NCI-H1930 (cell line): ENCODE data around the gene GLCE.

ENCODE experiments used
- DNase-seq, 2 experiments: peaks; one replicate each; lab custom pipeline; 2025; lab: John Stamatoyannopoulos, UW

GLCE gene

GRCh38 chr15:69206079-69206478, 45.6 kb downstream of the GLCE start:
- no peak for DNase-seq

GRCh38 chr15:69209661-69210060, 49.2 kb downstream of the GLCE start:
- DNase-seq: no peak

GRCh38 chr15:69210574-69210973, 50.1 kb downstream of the GLCE start:
- DNase-seq: no peak

- DNase-seq: no peak
Observed at GRCh38 chr15:69213786-69214185, 53.4 kb downstream of the GLCE start.

- DNase-seq: no peak
Observed at GRCh38 chr15:69215314-69216035, 55.0 kb downstream of the GLCE start.

GRCh38 chr15:69217381-69217780, 56.9 kb downstream of the GLCE start:
- DNase-seq: no peak

- DNase-seq: no peak
Observed at GRCh38 chr15:69219690-69220089, 59.3 kb downstream of the GLCE start.

GRCh38 chr15:69222002-69222474, 61.6 kb downstream of the GLCE start:
- no peak for DNase-seq

- no peak for DNase-seq
Observed at GRCh38 chr15:69223083-69223813, 62.8 kb downstream of the GLCE start.

- DNase-seq: no peak
Observed at GRCh38 chr15:69224383-69224782, 63.9 kb downstream of the GLCE start.

- DNase-seq: no peak
Observed at GRCh38 chr15:69225355-69226022, 65.1 kb downstream of the GLCE start.

- no peak for DNase-seq
Observed at GRCh38 chr15:69226023-69226355, 65.6 kb downstream of the GLCE start.

- DNase-seq: no peak
Observed at GRCh38 chr15:69232144-69232543, 71.7 kb downstream of the GLCE start.

GRCh38 chr15:69232765-69233164, 72.3 kb downstream of the GLCE start:
- no peak for DNase-seq

- DNase-seq: no peak
Observed at GRCh38 chr15:69234676-69235075, 74.2 kb downstream of the GLCE start.

GRCh38 chr15:69236505-69236904, 76.1 kb downstream of the GLCE start:
- DNase-seq: no peak

GRCh38 chr15:69237718-69238117, 77.3 kb downstream of the GLCE start:
- no peak for DNase-seq

- no peak for DNase-seq
Observed at GRCh38 chr15:69244798-69245197, 84.4 kb downstream of the GLCE start.

GRCh38 chr15:69253156-69253555, 92.7 kb downstream of the GLCE start:
- DNase-seq: no peak

- peak in 1 of 2 experiments; percentile 0 for DNase-seq
Observed at GRCh38 chr15:69265347-69265955, 105.0 kb downstream of the GLCE start.

- DNase-seq: no peak
Observed at GRCh38 chr15:69271217-69271616, 110.8 kb downstream of the GLCE start.

- DNase-seq: no peak
Observed at GRCh38 chr15:69272139-69272538, 111.7 kb downstream of the GLCE start.

GRCh38 chr15:69272891-69273290, 112.5 kb downstream of the GLCE start:
- no peak for DNase-seq
